GM06990 (cell line): ENCODE measurements around the gene REEP3.
A peak's percentile ranks its signal among the peaks of the same experiment; 100 is the strongest.
"Not testable (repeated sequence)": the region's sequence is repeated elsewhere in the genome, so short reads cannot be mapped to it uniquely, and the experiment has no call there.

Experiments used
- DNase-seq: peaks from one replicate; pipeline ENCODE4 v3.0.0-alpha.2; 2011; ENCODE audit not compliant: insufficient read length; ENCODE audit errors: extremely low read depth
- H3K27me3 ChIP-seq: replicated peaks from 2 replicates; pipeline ENCODE4 v1.6.0; 2011; ENCODE audit warnings: low read length; ENCODE audit not compliant: control insufficient read depth, insufficient read depth
- H3K36me3 ChIP-seq: 2 replicates; pipeline ENCODE4 v1.5.1; 2011; ENCODE audit warnings: low read length; ENCODE audit not compliant: control insufficient read depth, insufficient read depth
- H3K4me3 ChIP-seq: replicated peaks from 2 replicates; pipeline ENCODE4 v1.5.1; 2011; ENCODE audit warnings: low read depth, mild to moderate bottlenecking, control low read depth, low read length
- TF ChIP-seq, protein P1 (sequence below): IDR thresholded peaks from 2 replicates; pipeline ENCODE4 v1.5.1; 2011; ENCODE audit warnings: low read length, control low read depth, mild to moderate bottlenecking, inconsistent platforms; ENCODE audit not compliant: insufficient read depth, poor library complexity, severe bottlenecking

REEP3 gene

DNA sequence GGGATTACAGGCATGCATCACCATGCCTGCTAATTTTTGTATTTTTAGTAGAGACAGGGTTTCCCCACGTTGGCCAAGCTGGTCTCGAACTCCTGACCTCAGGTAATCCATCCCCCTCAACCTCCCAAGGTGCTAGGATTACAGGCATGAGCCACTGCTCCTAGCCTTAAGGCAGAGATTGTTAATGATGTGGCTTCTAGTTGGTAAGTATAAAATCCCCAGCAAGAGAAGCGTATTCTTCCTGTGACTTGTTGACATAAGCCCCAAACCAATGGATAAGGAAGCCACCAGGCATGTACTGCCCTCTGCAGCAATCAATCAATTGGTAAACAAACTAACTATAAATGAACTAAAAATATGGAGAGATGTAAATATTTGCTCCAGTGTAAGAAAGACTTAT is 41.2 kb downstream of the REEP3 start:
- H3K27me3 ChIP-seq, result no peaks in the 10 kb centered on the region
- no peak for DNase-seq
- no peaks in the 10 kb centered on the region for H3K36me3 ChIP-seq
- TF ChIP-seq, protein P1, sequence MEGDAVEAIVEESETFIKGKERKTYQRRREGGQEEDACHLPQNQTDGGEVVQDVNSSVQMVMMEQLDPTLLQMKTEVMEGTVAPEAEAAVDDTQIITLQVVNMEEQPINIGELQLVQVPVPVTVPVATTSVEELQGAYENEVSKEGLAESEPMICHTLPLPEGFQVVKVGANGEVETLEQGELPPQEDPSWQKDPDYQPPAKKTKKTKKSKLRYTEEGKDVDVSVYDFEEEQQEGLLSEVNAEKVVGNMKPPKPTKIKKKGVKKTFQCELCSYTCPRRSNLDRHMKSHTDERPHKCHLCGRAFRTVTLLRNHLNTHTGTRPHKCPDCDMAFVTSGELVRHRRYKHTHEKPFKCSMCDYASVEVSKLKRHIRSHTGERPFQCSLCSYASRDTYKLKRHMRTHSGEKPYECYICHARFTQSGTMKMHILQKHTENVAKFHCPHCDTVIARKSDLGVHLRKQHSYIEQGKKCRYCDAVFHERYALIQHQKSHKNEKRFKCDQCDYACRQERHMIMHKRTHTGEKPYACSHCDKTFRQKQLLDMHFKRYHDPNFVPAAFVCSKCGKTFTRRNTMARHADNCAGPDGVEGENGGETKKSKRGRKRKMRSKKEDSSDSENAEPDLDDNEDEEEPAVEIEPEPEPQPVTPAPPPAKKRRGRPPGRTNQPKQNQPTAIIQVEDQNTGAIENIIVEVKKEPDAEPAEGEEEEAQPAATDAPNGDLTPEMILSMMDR, result no peak
- no peak overlapping the region for H3K4me3 ChIP-seq

DNA sequence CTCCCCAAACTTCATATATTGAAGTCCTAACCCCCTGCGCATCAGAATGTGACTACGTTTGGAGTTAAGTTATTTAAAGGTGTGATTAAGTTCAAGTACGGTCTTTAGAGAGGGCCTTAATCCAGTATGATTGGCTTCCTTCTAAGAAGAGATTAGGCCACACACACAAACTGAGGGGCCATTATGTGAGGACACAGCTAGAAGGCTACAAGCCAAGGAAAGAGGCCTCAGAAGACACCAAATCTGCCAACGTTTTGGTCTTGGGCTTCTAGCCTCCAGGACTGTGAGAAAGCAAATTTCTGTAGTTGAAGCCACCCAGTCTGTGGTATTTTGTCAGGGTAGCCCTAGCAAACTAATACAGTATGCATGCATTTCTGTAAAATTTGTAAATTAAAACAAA is 41.7 kb downstream of the REEP3 start:
- TF ChIP-seq, protein P1, result no peak
- no peaks in the 10 kb centered on the region for H3K36me3 ChIP-seq
- no peak for DNase-seq
- no peaks in the 10 kb centered on the region for H3K27me3 ChIP-seq
- H3K4me3 ChIP-seq, result no peak overlapping the region

- no peaks in the 10 kb centered on the region for H3K27me3 ChIP-seq
- no peaks in the 10 kb centered on the region for H3K36me3 ChIP-seq
- DNase-seq, result no peak
- H3K4me3 ChIP-seq, result no peak overlapping the region
- TF ChIP-seq, protein P1, result no peak
These were observed 42.4 kb downstream of the REEP3 start for GRCh38 chr10:63563623-63564022.

- H3K4me3 ChIP-seq, H3K36me3 ChIP-seq, DNase-seq: not testable (repeated sequence)
These were observed 43.5 kb downstream of the REEP3 start for GRCh38 chr10:63564731-63565130.

DNA sequence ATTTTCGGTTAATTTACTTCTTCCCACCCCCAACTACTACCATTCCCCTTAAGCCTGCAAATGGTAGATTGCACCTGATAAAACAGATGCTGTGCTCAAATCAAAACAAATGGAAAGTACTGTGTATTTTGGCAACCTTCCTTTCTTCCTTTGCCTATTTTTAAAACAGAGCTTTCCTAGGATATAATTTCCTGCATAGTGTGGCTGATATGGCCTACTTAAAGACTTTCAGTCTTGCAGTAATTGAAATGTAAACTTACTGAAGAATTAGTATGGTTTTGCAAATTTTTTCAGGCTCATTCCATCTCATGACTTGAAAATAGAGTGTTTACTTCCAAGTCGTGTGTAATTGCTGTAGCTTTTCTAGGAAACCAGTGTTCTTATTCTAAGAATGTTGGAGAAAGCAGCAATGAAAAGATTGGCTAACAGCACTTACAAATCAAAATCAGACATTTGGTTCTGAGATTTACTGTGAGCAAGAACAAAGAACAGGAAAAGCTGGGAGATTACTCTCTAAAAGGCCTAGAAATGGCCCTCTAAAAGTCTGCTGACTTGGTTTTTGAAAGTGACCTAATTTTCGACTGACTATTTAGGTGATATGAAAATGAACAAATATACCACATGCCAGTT is 52.0 kb downstream of the REEP3 start:
- peaks cover 2% of the 10 kb centered on the region; the same call in 1 of the 2 replicates for H3K36me3 ChIP-seq
- H3K4me3 ChIP-seq, result no peak overlapping the region
- peak; percentile 9 for DNase-seq
- H3K27me3 ChIP-seq, result no peaks in the 10 kb centered on the region
- TF ChIP-seq, protein P1, result no peak

More at GRCh38 chr10:63564731-63565130, 43.5 kb downstream of the REEP3 start:
- not testable (repeated sequence) for H3K27me3 ChIP-seq

- Histone ChIP-seq H3K4me3 (no peak overlapping the region), H3K27me3 (no peaks in the 10 kb centered on the region), H3K36me3 (peaks cover 2% of the 10 kb centered on the region; the same call in 1 of the 2 replicates)
- no peak for DNase-seq
- TF ChIP-seq, protein P1, result no peak
These were observed 52.8 kb downstream of the REEP3 start for GRCh38 chr10:63574011-63574410.
